Measurements from ENCODE around the gene RHBDL3.
A peak's percentile ranks its signal among the peaks of the same experiment; 100 is the strongest.

Gene RHBDL3

GRCh38 chr17:32240750-32241149, 24.9 kb upstream of the RHBDL3 start:
- DNase-seq (ENCODE audit: extremely low read depth, low read depth), result no peak
- TF ChIP-seq CTCF (IDR thresholded peaks at IDR 0.05; ENCODE audit: low read depth, low read length), result no peak

GRCh38 chr17:32241640-32242039, 24.0 kb upstream of the RHBDL3 start:
- DNase-seq (ENCODE audit: extremely low read depth, low read depth), result no peak
- TF ChIP-seq CTCF (IDR thresholded peaks at IDR 0.05; ENCODE audit: low read depth, low read length), result no peak

- no peak for TF ChIP-seq CTCF (IDR thresholded peaks at IDR 0.05; ENCODE audit: low read depth, low read length)
- DNase-seq (ENCODE audit: extremely low read depth, low read depth), result no peak
Observed at GRCh38 chr17:32249475-32249874, 16.2 kb upstream of the RHBDL3 start.

- peak; percentile 37 for DNase-seq (ENCODE audit: extremely low read depth, low read depth)
- TF ChIP-seq CTCF (IDR thresholded peaks at IDR 0.05; ENCODE audit: low read depth, low read length), result peak; percentile 100
Observed at GRCh38 chr17:32253117-32253611, 12.5 kb upstream of the RHBDL3 start.

- DNase-seq (ENCODE audit: extremely low read depth, low read depth), result no peak
- TF ChIP-seq CTCF (IDR thresholded peaks at IDR 0.05; ENCODE audit: low read depth, low read length), result no peak
Observed at GRCh38 chr17:32256012-32256700, 9.5 kb upstream of the RHBDL3 start.

- TF ChIP-seq CTCF (IDR thresholded peaks at IDR 0.05; ENCODE audit: low read depth, low read length), result no peak
- DNase-seq (ENCODE audit: extremely low read depth, low read depth), result no peak
Observed at GRCh38 chr17:32256701-32257019, 9.0 kb upstream of the RHBDL3 start.

GRCh38 chr17:32258383-32259140, 7.1 kb upstream of the RHBDL3 start:
- no peak for TF ChIP-seq CTCF (IDR thresholded peaks at IDR 0.05; ENCODE audit: low read depth, low read length)
- DNase-seq (ENCODE audit: extremely low read depth, low read depth), result no peak
